ENCODE results near the gene MZT2B.
"Not testable (repeated sequence)": the region's sequence is repeated elsewhere in the genome, so short reads cannot be mapped to it uniquely, and the experiment has no call there.

- TF ChIP-seq, protein P1, sequence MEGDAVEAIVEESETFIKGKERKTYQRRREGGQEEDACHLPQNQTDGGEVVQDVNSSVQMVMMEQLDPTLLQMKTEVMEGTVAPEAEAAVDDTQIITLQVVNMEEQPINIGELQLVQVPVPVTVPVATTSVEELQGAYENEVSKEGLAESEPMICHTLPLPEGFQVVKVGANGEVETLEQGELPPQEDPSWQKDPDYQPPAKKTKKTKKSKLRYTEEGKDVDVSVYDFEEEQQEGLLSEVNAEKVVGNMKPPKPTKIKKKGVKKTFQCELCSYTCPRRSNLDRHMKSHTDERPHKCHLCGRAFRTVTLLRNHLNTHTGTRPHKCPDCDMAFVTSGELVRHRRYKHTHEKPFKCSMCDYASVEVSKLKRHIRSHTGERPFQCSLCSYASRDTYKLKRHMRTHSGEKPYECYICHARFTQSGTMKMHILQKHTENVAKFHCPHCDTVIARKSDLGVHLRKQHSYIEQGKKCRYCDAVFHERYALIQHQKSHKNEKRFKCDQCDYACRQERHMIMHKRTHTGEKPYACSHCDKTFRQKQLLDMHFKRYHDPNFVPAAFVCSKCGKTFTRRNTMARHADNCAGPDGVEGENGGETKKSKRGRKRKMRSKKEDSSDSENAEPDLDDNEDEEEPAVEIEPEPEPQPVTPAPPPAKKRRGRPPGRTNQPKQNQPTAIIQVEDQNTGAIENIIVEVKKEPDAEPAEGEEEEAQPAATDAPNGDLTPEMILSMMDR (conservative IDR thresholded peaks at IDR 0.05; ENCODE audit: low read depth in 2 of 2) = not testable (repeated sequence)
- not testable (repeated sequence) for TF ChIP-seq POLR2AphosphoS5 (IDR thresholded peaks at IDR 0.05; ENCODE audit: low read depth); EZH2 (IDR thresholded peaks at IDR 0.05; ENCODE audit: low read depth, unreplicated experiment); ETS1 (IDR thresholded peaks at IDR 0.05); CREB1 (CRISPR knock-in tag; IDR thresholded peaks at IDR 0.05; ENCODE audit: low read depth); JUNB (IDR thresholded peaks at IDR 0.05; ENCODE audit: unreplicated experiment); EZH2phosphoT487 (IDR thresholded peaks at IDR 0.05; ENCODE audit: unreplicated experiment); ZNF114 (CRISPR knock-in tag; IDR thresholded peaks at IDR 0.05)
- TF ChIP-seq, protein P2, sequence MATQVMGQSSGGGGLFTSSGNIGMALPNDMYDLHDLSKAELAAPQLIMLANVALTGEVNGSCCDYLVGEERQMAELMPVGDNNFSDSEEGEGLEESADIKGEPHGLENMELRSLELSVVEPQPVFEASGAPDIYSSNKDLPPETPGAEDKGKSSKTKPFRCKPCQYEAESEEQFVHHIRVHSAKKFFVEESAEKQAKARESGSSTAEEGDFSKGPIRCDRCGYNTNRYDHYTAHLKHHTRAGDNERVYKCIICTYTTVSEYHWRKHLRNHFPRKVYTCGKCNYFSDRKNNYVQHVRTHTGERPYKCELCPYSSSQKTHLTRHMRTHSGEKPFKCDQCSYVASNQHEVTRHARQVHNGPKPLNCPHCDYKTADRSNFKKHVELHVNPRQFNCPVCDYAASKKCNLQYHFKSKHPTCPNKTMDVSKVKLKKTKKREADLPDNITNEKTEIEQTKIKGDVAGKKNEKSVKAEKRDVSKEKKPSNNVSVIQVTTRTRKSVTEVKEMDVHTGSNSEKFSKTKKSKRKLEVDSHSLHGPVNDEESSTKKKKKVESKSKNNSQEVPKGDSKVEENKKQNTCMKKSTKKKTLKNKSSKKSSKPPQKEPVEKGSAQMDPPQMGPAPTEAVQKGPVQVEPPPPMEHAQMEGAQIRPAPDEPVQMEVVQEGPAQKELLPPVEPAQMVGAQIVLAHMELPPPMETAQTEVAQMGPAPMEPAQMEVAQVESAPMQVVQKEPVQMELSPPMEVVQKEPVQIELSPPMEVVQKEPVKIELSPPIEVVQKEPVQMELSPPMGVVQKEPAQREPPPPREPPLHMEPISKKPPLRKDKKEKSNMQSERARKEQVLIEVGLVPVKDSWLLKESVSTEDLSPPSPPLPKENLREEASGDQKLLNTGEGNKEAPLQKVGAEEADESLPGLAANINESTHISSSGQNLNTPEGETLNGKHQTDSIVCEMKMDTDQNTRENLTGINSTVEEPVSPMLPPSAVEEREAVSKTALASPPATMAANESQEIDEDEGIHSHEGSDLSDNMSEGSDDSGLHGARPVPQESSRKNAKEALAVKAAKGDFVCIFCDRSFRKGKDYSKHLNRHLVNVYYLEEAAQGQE (IDR thresholded peaks at IDR 0.05; ENCODE audit: unreplicated experiment) = not testable (repeated sequence)
Observed at GRCh38 chr2:130187859-130188792, 6.1 kb downstream of the MZT2B start.

Measured in GM23338 (cell line).